HepG2 (cell line): ENCODE measurements around the gene STK11. TPM values are rescaled to one million over a fixed set of nuclear protein-coding genes. Genes with fewer than 3 reads are reported as not detected.
A peak's percentile ranks its signal among the peaks of the same experiment; 100 is the strongest.

Source experiments
- ATAC-seq: fragments of 200-7000 bp; cut with Tn5 transposase; 3 replicates; pipeline ENCODE4 v1.9.1; 2020; ENCODE audit warnings: mild to moderate bottlenecking, moderate library complexity
- BruUV-seq: library from RNA; stranded (reverse); fragments of 400-500 nt; replicated peaks from 2 replicates; lab custom pipeline; 2021; lab: Mats Ljungman, UMichigan
- CTCF ChIA-PET: fragments of 300-600 bp; formaldehyde crosslinking; extraction: SDS; loops from one replicate; lab custom pipeline; 2021; ENCODE audit warnings: low total read pairs, inconsistent platforms, low intra/inter-chr PET ratio; lab: Yijun Ruan, JAX
- POLR2A ChIA-PET: fragments of 350-600 bp; sonication (Branson Sonifier 250); formaldehyde crosslinking; loops from one replicate; lab custom pipeline; 2020; ENCODE audit warnings: antibody characterized with exemption, inconsistent platforms; lab: Yijun Ruan, JAX
- DNase-seq: peaks from one replicate; pipeline ENCODE4 v3.0.0-alpha.2; 2015; ENCODE audit warnings: low spot score
- FAIRE-seq: peaks from 3 replicates; lab custom pipeline; 2011; peaks lifted over from hg19 to GRCh38; lab: Jason Lieb, UNC
- H2AFZ ChIP-seq: one replicate; pipeline ENCODE4 v1.6.1; 2011; ENCODE audit warnings: low read length, inconsistent platforms
- H3K27ac ChIP-seq: fragments of 300-600 bp; 3 replicates; pipeline ENCODE4 v1.8.0; 2011; ENCODE audit warnings: mixed run types, mild to moderate bottlenecking, mixed read lengths, low read length, inconsistent platforms; ENCODE audit not compliant: insufficient read depth; ENCODE audit errors: extremely low read length
- H3K27me3 ChIP-seq, 2 experiments: fragments of 200-600 bp in 1 of 2; 2 replicates in 1 of 2; 3 replicates in 1 of 2; pipeline versions ENCODE4 v1.6.0 to v1.8.0; 2011; ENCODE audit warnings: low read length in 2 of 2, mild to moderate bottlenecking in 2 of 2, moderate library complexity in 2 of 2, inconsistent platforms in 1 of 2; ENCODE audit not compliant: insufficient read depth in 2 of 2, control insufficient read depth in 1 of 2
- H3K36me3 ChIP-seq, 2 experiments: fragments of 200-600 bp in 1 of 2; replicated peaks in 1 of 2; 2 replicates in 1 of 2; 3 replicates in 1 of 2; pipeline versions ENCODE4 v1.5.1 to v1.8.0; 2011; ENCODE audit warnings: low read length in 2 of 2, inconsistent platforms in 1 of 2; ENCODE audit not compliant: insufficient read depth in 2 of 2, control insufficient read depth in 1 of 2
- H3K4me1 ChIP-seq: 2 replicates; pipeline ENCODE4 v1.5.1; 2012; ENCODE audit warnings: low read length, inconsistent platforms; ENCODE audit not compliant: insufficient read depth
- H3K4me2 ChIP-seq: 2 replicates; pipeline ENCODE4 v1.6.0; 2011; ENCODE audit warnings: low read depth, low read length, inconsistent platforms
- H3K4me3 ChIP-seq, 3 experiments: fragments of 200-600 bp in 1 of 3; sonication (generic), shearing (Covaris generic) in 1 of 3; replicated peaks in 1 of 3; 2 replicates each; pipeline ENCODE4 v1.5.1; 2011 to 2016; ENCODE audit warnings: low read length in 3 of 3, inconsistent platforms in 2 of 3, low read depth in 2 of 3, mild to moderate bottlenecking in 2 of 3, control low read depth in 1 of 3, mixed read lengths in 1 of 3; ENCODE audit not compliant: insufficient read depth in 1 of 3
- H3K79me2 ChIP-seq: one replicate; pipeline ENCODE4 v1.6.1; 2011; ENCODE audit warnings: low read length, inconsistent platforms; ENCODE audit not compliant: insufficient read depth
- H3K9ac ChIP-seq: 2 replicates; pipeline ENCODE4 v1.6.0; 2011; ENCODE audit warnings: mild to moderate bottlenecking, low read depth, low read length, inconsistent platforms; ENCODE audit not compliant: insufficient read depth
- H3K9me3 ChIP-seq: 2 replicates; pipeline ENCODE4 v1.5.1; 2012; ENCODE audit warnings: mild to moderate bottlenecking, low read length
- H4K20me1 ChIP-seq: 2 replicates; pipeline ENCODE4 v1.6.0; 2011; ENCODE audit warnings: inconsistent platforms, mild to moderate bottlenecking, low read length, moderate library complexity; ENCODE audit not compliant: insufficient read depth
- FOSL2 ChIP-seq: sonication (generic); formaldehyde crosslinking; IDR thresholded peaks from 2 replicates; pipeline ENCODE4 v1.4.0; 2020; ENCODE audit warnings: missing genetic modification reagents
- MBNL3 ChIP-seq: fragments of 250-450 bp; sonication (Bioruptor Pico); conservative IDR thresholded peaks from 2 replicates; pipeline ENCODE4 v1.8.0; 2022; ENCODE audit warnings: mild to moderate bottlenecking, inconsistent platforms
- NONO ChIP-seq, 2 experiments: fragments of 450-650 bp in 1 of 2; sonication (generic) in 1 of 2; formaldehyde crosslinking in 1 of 2; IDR thresholded peaks in 1 of 2; conservative IDR thresholded peaks in 1 of 2; 2 replicates each; pipeline versions ENCODE4 v1.6.1 to v1.8.0; 2017 to 2022; ENCODE audit warnings: mild to moderate bottlenecking in 1 of 2, missing genetic modification reagents in 1 of 2, moderate library complexity in 1 of 2
- SSRP1 ChIP-seq: IDR thresholded peaks from 2 replicates; pipeline ENCODE4 v1.6.1; 2016; ENCODE audit warnings: control low read depth
- TOPORS ChIP-seq: sonication (generic); formaldehyde crosslinking; IDR thresholded peaks from 2 replicates; pipeline ENCODE4 v1.8.0; 2023; ENCODE audit warnings: mild to moderate bottlenecking, missing genetic modification reagents
- ZNF550 ChIP-seq: sonication (generic); formaldehyde crosslinking; IDR thresholded peaks from 2 replicates; pipeline ENCODE4 v1.4.0; 2020; ENCODE audit warnings: mild to moderate bottlenecking, missing genetic modification reagents, borderline replicate concordance
- ZNF768 ChIP-seq: sonication (generic); formaldehyde crosslinking; IDR thresholded peaks from 2 replicates; pipeline ENCODE4 v1.4.0; 2020; ENCODE audit warnings: missing genetic modification reagents
- whole genome bisulfite sequencing: methylation state at CpG from one replicate; pipeline ENCODE4 v1.1.6; 2017; ENCODE audit warnings: low lambda C conversion rate; 5-methylcytosine and 5-hydroxymethylcytosine counted together
- in situ Hi-C: cut with HindIII; loops from 2 replicates; pipeline ENCODE4 v1.10.0; 2017; ENCODE audit warnings: low pct_unique_long_range_greater_than_20kb; ENCODE audit not compliant: extremely low pct_ligation_motif_present
- intact Hi-C: fragments of 100-400 bp; cut with micrococcal nuclease; formaldehyde crosslinking; loops from one replicate; pipeline ENCODE4 v1.10.0; 2022; ENCODE audit not compliant: unreplicated experiment
- polyA plus RNA-seq, 8 experiments: library from polyadenylated mRNA; depleted of rRNA in 3 of 8; stranded (reverse) in 7 of 8; unstranded in 1 of 8; fragments of >200 nt; fragmentation: Illumina TruSeq in 4 of 8; extraction: Trizol in 4 of 8; gene quantifications; 2 replicates each; pipeline versions ENCODE4 v1.2.1 to v1.2.3, GENCODE V29; 2011 to 2016; ENCODE audit warnings: low read depth in 4 of 8, missing spikeins in 1 of 8, mixed read lengths in 1 of 8; ENCODE audit not compliant: insufficient read depth in 1 of 8
- total RNA-seq, 5 experiments: library from RNA; depleted of rRNA; stranded (reverse); fragments of >200 nt; fragmentation: Illumina TruSeq; extraction: Trizol; gene quantifications; 2 replicates each; pipeline ENCODE4 v1.2.3, GENCODE V29; 2016; ENCODE audit warnings: low read depth in 1 of 5
- TF ChIP-seq, protein P1 (sequence below): sonication (generic); formaldehyde crosslinking; IDR thresholded peaks from 2 replicates; pipeline ENCODE4 v1.4.0; 2020; ENCODE audit warnings: missing genetic modification reagents, borderline replicate concordance
- TF ChIP-seq, protein P2 (sequence below): sonication (generic); formaldehyde crosslinking; IDR thresholded peaks from 2 replicates; pipeline ENCODE4 v1.9.0; 2022; ENCODE audit warnings: missing genetic modification reagents, mild to moderate bottlenecking, borderline replicate concordance
- TF ChIP-seq, protein P3 (sequence below): sonication (generic); formaldehyde crosslinking; IDR thresholded peaks from 2 replicates; pipeline ENCODE4 v1.5.1; 2020; ENCODE audit warnings: mild to moderate bottlenecking, missing genetic modification reagents, moderate library complexity

STK11 gene
- total and polyA plus RNA-seq, 2 of the 13 experiments (the other 11 are each of a cell fraction or from before 2014, with no cell fraction given): 27.5 to 43.6 TPM

DNA sequence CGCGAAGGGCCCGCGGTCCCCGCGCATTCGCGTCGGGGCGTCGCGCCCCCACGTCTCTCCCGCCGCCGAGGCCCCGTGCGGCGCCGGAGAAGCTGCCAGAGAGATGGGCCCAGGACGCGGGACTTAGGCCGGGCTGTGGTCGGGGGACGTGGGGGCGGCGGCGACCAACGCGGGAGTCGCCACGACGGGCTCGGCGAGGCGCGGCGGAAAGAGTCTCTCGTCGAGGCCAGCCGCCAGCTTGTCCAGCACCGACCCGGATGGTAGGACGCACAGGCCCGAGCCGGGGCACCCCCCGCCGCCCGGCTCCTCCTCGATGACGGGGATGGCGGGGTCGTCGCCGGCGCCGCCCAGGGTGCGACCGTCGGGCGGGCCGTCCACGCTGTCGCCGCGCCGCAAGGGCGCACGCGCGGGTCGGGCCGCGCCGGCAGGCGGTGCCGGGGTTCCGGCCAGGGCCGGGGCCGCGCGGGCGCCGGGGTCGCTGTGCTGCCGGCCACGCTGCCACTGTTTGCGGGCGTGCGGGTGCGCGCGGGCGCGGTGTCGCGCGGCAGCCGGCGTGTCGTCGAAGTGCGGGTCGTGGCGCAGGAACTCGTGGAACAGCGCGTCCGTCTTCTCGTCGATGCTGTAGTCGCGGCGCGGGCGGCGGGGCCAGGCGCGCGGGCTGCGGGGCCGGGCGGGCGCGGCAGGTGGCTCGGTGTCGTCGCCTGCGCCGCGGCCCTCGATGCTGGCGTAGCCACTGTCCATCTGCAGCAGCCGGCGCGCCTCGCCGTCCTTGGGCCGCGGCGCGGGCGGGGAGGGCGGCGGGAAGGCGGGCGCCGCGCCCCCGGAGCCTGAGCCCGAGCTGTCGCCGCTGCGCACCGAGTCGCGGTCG is 23.7 kb downstream of the STK11 start (continued):
- TF ChIP-seq FOSL2 (no peak), ZNF550 (no peak)

DNA sequence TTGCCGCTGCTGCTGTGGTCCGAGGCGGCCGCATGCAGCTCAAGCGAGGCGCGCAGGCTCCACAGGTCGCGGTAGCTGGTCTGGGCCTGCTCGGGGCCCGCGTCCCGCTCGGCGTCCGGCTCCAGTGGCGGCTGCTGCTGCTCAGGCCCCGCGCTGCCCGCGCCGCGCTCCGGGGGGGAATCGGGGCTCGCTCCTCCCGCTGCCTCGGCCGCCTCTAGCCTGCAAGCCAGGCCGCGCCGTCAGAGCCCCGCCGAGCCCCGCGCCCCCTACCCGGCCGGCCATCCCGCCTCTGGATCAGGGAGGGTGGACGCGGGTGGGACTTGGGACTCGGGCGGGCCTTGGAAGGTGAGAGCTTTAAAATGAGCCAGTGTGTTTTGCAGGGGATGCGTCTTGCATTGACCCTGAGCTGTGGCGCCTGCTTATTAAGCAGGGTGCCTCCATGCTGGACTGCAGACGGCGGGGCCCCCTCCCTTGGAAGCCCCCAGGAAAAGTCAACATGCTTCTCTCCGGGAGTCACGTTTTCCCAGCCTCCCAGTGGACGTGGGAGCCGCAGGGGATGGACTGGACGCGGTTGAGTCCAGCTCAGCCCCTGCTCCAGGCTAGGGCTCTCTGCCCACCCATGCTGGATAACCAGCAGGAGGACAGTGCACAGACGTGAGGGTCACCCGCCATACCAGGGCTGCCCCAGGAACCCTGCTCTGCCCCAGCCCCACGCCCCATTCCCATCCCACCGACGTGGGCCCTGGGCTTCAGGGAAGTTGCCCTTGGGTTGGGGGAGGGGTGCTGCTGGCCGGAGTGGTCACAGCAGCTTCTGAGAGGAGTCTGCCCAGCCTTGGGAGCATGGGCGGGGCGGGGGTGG is 24.6 kb downstream of the STK11 start:
- CTCF ChIA-PET: no interaction called here
- no peak overlapping the region for H3K4me2 ChIP-seq
- H3K4me1 ChIP-seq: peaks cover 24% of the 10 kb centered on the region
- H2AFZ ChIP-seq: no peak overlapping the region
- over 99% methylated on average over 18 of the region's 61 CpGs for WGBS
- no peaks in the 10 kb centered on the region for H4K20me1 ChIP-seq
- DNase-seq: no peak
- POLR2A ChIA-PET: interaction anchor here (0.5 kb wide), 1 partner anchor 634 kb away, joined by 3 read pairs; no protein-coding TSS in a partner anchor
- H3K27me3 ChIP-seq: no peaks in the 10 kb centered on the region
- no peaks in the 10 kb centered on the region for H3K9me3 ChIP-seq
- ATAC-seq: no peak
- H3K4me3 ChIP-seq: no peak overlapping the region
- H3K36me3 ChIP-seq: peaks cover 4% of the 10 kb centered on the region in 2 experiments; a peak in 2 of 5 replicates
- intact Hi-C loops: no loop called here
- no peak for FAIRE-seq
- in situ Hi-C loops: no loop called here
- H3K79me2 ChIP-seq: no peaks in the 10 kb centered on the region
- H3K9ac ChIP-seq: no peak overlapping the region
- BruUV-seq: no TSS peak
- no peak overlapping the region for H3K27ac ChIP-seq
- TF ChIP-seq NONO (IDR thresholded peaks at IDR 0.05): no peak
- TF ChIP-seq NONO (CRISPR knock-in tag; conservative IDR thresholded peaks at IDR 0.05): no peak
- TF ChIP-seq, protein P1, sequence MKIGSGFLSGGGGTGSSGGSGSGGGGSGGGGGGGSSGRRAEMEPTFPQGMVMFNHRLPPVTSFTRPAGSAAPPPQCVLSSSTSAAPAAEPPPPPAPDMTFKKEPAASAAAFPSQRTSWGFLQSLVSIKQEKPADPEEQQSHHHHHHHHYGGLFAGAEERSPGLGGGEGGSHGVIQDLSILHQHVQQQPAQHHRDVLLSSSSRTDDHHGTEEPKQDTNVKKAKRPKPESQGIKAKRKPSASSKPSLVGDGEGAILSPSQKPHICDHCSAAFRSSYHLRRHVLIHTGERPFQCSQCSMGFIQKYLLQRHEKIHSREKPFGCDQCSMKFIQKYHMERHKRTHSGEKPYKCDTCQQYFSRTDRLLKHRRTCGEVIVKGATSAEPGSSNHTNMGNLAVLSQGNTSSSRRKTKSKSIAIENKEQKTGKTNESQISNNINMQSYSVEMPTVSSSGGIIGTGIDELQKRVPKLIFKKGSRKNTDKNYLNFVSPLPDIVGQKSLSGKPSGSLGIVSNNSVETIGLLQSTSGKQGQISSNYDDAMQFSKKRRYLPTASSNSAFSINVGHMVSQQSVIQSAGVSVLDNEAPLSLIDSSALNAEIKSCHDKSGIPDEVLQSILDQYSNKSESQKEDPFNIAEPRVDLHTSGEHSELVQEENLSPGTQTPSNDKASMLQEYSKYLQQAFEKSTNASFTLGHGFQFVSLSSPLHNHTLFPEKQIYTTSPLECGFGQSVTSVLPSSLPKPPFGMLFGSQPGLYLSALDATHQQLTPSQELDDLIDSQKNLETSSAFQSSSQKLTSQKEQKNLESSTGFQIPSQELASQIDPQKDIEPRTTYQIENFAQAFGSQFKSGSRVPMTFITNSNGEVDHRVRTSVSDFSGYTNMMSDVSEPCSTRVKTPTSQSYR (CRISPR knock-in tag): 0 out of 2 replicates have a peak, but pooled peaks have one; percentile 18
- no peak for TF ChIP-seq TOPORS
- TF ChIP-seq MBNL3 (CRISPR knock-in tag): no peak
- TF ChIP-seq, protein P2, sequence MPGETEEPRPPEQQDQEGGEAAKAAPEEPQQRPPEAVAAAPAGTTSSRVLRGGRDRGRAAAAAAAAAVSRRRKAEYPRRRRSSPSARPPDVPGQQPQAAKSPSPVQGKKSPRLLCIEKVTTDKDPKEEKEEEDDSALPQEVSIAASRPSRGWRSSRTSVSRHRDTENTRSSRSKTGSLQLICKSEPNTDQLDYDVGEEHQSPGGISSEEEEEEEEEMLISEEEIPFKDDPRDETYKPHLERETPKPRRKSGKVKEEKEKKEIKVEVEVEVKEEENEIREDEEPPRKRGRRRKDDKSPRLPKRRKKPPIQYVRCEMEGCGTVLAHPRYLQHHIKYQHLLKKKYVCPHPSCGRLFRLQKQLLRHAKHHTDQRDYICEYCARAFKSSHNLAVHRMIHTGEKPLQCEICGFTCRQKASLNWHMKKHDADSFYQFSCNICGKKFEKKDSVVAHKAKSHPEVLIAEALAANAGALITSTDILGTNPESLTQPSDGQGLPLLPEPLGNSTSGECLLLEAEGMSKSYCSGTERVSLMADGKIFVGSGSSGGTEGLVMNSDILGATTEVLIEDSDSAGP (CRISPR knock-in tag): 0 out of 2 replicates have a peak, but pooled peaks have one; percentile 20
- TF ChIP-seq, protein P3, sequence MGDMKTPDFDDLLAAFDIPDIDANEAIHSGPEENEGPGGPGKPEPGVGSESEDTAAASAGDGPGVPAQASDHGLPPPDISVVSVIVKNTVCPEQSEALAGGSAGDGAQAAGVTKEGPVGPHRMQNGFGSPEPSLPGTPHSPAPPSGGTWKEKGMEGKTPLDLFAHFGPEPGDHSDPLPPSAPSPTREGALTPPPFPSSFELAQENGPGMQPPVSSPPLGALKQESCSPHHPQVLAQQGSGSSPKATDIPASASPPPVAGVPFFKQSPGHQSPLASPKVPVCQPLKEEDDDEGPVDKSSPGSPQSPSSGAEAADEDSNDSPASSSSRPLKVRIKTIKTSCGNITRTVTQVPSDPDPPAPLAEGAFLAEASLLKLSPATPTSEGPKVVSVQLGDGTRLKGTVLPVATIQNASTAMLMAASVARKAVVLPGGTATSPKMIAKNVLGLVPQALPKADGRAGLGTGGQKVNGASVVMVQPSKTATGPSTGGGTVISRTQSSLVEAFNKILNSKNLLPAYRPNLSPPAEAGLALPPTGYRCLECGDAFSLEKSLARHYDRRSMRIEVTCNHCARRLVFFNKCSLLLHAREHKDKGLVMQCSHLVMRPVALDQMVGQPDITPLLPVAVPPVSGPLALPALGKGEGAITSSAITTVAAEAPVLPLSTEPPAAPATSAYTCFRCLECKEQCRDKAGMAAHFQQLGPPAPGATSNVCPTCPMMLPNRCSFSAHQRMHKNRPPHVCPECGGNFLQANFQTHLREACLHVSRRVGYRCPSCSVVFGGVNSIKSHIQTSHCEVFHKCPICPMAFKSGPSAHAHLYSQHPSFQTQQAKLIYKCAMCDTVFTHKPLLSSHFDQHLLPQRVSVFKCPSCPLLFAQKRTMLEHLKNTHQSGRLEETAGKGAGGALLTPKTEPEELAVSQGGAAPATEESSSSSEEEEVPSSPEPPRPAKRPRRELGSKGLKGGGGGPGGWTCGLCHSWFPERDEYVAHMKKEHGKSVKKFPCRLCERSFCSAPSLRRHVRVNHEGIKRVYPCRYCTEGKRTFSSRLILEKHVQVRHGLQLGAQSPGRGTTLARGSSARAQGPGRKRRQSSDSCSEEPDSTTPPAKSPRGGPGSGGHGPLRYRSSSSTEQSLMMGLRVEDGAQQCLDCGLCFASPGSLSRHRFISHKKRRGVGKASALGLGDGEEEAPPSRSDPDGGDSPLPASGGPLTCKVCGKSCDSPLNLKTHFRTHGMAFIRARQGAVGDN (CRISPR knock-in tag): peak; percentile 26; the same call in 1 of the 2 replicates
- TF ChIP-seq SSRP1 (CRISPR knock-in tag): no peak
- TF ChIP-seq ZNF768 (CRISPR knock-in tag): peak; percentile 5; the same call in 1 of the 2 replicates
